HL-60 (cell line): ENCODE data around the gene POC1A.

ENCODE experiments used
- CTCF ChIP-seq: IDR thresholded peaks from one replicate; pipeline ENCODE4 v1.5.1; 2011; ENCODE audit warnings: low read length, control low read depth, inconsistent platforms; ENCODE audit not compliant: insufficient read depth
- POLR2AphosphoS5 ChIP-seq: IDR thresholded peaks from 2 replicates; pipeline ENCODE4 v1.6.1; 2012; ENCODE audit warnings: low read depth

- TF ChIP-seq CTCF (no peak), POLR2AphosphoS5 (no peak)
Observed at GRCh38 chr3:52195291-52195597, 41.0 kb upstream of the POC1A start.
